Activated T-helper 1 cell treated with anti-CD3 and anti-CD28 coated beads, Interleukin-2, amount 50 U/mL, for 16 hours (primary cell): ENCODE results near the gene NSF.
"Not testable (repeated sequence)": the region's sequence is repeated elsewhere in the genome, so short reads cannot be mapped to it uniquely, and the experiment has no call there.

Source experiments
- DNase-seq, 2 donors: peaks; one replicate each; pipeline ENCODE4 v3.0.0-alpha.2; 2020; ENCODE audit warnings: low read depth in 1 of 2, low spot score in 1 of 2

NSF gene

GRCh38 chr17:46699014-46699413 lies 108.5 kb downstream of the NSF start:
- not testable (repeated sequence) for DNase-seq

- no peak for DNase-seq
These were observed 127.5 kb downstream of the NSF start for GRCh38 chr17:46717999-46718398.

- no peak for DNase-seq
These were observed 129.4 kb downstream of the NSF start for GRCh38 chr17:46719891-46720290.

GRCh38 chr17:46720408-46720807 lies 129.9 kb downstream of the NSF start:
- DNase-seq = no peak

GRCh38 chr17:46722662-46723285 lies 132.3 kb downstream of the NSF start:
- no peak for DNase-seq

- DNase-seq = no peak
These were observed 135.7 kb downstream of the NSF start for GRCh38 chr17:46726206-46726605.

- no peak for DNase-seq
These were observed 137.3 kb downstream of the NSF start for GRCh38 chr17:46727572-46728348.

GRCh38 chr17:46730026-46730425 lies 139.6 kb downstream of the NSF start:
- DNase-seq = no peak

GRCh38 chr17:46730679-46731078 lies 140.2 kb downstream of the NSF start:
- DNase-seq = no peak

- no peak for DNase-seq
These were observed 141.7 kb downstream of the NSF start for GRCh38 chr17:46732160-46732559.

- no peak for DNase-seq
These were observed 142.4 kb downstream of the NSF start for GRCh38 chr17:46732754-46733398.

GRCh38 chr17:46733837-46734475 lies 143.5 kb downstream of the NSF start:
- DNase-seq = no peak

- DNase-seq = no peak
These were observed 145.6 kb downstream of the NSF start for GRCh38 chr17:46736100-46736499.

GRCh38 chr17:46737326-46737725 lies 146.9 kb downstream of the NSF start:
- DNase-seq = no peak

GRCh38 chr17:46738544-46738943 lies 148.1 kb downstream of the NSF start:
- DNase-seq = no peak

GRCh38 chr17:46739982-46740381 lies 149.5 kb downstream of the NSF start:
- no peak for DNase-seq

- no peak for DNase-seq
These were observed 150.8 kb downstream of the NSF start for GRCh38 chr17:46741122-46741730.

- no peak for DNase-seq
These were observed 152.2 kb downstream of the NSF start for GRCh38 chr17:46742565-46743270.

- no peak for DNase-seq
These were observed 154.0 kb downstream of the NSF start for GRCh38 chr17:46744441-46744840.

- DNase-seq = no peak
These were observed 154.9 kb downstream of the NSF start for GRCh38 chr17:46745376-46745775.

- no peak for DNase-seq
These were observed 161.0 kb downstream of the NSF start for GRCh38 chr17:46751425-46751824.
